A549 treated with DMSO at 1 μM for 4 hours (cell line): ENCODE results near the gene MSL1. TPM values are rescaled to one million over a fixed set of nuclear protein-coding genes. Genes with fewer than 3 reads are reported as not detected.

Source experiments
- total RNA-seq: library from RNA; stranded (reverse); fragments of 200-300 nt; extraction: Qiagen RNA extraction; gene quantifications from 5 replicates; pipeline ENCODE4 v1.2.3, GENCODE V29; 2022; ENCODE audit warnings: low read depth

MSL1 gene
- total RNA-seq = 53.8 to 66.7 TPM (median 63.0 TPM) in 5 replicates

GRCh38 chr17:40121181-40122135, at the start of gene MSL1:
Gene MSL1 (plus strand): TSS chr17:40121971. CDS start chr17:40122613, 642 bp downstream.

DNA sequence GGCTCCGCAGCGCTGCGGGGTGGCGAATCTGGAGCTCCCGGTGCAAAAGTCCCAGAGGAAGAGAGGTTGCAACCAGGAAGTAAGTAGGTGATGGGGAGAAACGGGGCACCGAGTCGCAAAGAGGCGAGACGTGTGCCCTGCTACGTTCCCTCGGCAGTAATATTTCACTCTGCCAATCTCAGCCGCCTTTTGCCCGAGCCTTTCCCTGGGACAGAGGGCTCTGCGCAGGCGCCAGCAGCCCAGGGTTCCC, 21.4 kb upstream of the MSL1 start, which contains the start of gene NR1D1:
Gene NR1D1, minus strand, starts transcription at position 171 of the 250 bp plus-strand sequence. CDS start 495 bp downstream, outside the sequence.

DNA sequence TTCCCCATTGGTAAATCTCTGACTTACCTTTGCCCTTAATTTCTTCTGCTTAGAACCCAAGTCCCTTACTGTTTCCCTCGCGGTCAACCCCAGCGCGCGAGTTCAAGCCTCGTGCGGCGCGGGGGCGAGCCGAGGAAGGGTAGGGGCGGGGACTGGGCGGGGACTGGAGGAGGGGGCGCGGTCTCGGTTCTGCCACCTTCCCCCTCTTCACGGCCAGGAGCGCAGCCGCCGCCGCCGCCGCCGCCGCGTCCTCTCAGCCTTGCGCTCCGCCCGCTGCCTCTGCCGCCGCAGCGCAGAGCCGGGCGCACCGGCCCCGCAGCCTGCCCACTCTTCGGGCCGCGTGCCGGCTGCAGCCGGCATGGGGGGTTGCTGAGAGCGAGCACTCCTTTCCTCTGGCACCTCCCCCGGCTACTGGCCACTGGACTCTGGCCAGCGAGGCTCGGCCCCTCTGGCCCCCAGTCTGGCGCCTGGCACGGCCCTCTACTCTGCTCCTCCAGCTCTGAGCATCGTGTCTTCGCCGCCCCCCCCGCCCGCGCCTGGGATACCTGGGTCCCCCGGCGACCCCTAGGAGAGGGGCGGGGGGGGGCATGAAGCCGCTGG, 55.6 kb downstream of the MSL1 start, which contains the start of gene RAPGEFL1:
Gene RAPGEFL1, plus strand, starts transcription at position 196 of the 600 bp plus-strand sequence. Its CDS starts 392 bp downstream, at position 588.

Other genes with a start within 250 kb of the MSL1 start
- 1.7 to 3.1 TPM (median 2.5 TPM) in 5 replicates for gene GSDMB, start 203.3 kb upstream of the MSL1 start, total RNA-seq
- gene ORMDL3, start 194.4 kb upstream of the MSL1 start, total RNA-seq = 36.2 to 49.3 TPM (median 43.7 TPM) in 5 replicates
- not detected in 5 replicates for gene LRRC3C, start 194.2 kb upstream of the MSL1 start, total RNA-seq
- gene GSDMA, start 159.0 kb upstream of the MSL1 start, total RNA-seq = not detected in 5 replicates
- gene PSMD3, start 141.2 kb upstream of the MSL1 start, total RNA-seq = 164 to 182 TPM (median 175 TPM) in 5 replicates
- gene CSF3, start 106.5 kb upstream of the MSL1 start, total RNA-seq = not detected in 5 replicates
- 45.9 to 55.9 TPM (median 54.7 TPM) in 5 replicates for gene MED24, start 67.6 kb upstream of the MSL1 start, total RNA-seq
- 13.4 to 17.4 TPM (median 15.7 TPM) in 5 replicates for gene THRA, start 59.0 kb upstream of the MSL1 start, total RNA-seq
- gene NR1D1, start 21.4 kb upstream of the MSL1 start, total RNA-seq = 9.1 to 10.6 TPM (median 9.6 TPM) in 5 replicates
- gene CASC3, start 18.6 kb downstream of the MSL1 start, total RNA-seq = 46.9 to 49.3 TPM (median 48.7 TPM) in 5 replicates
- gene RAPGEFL1, start 55.5 kb downstream of the MSL1 start, total RNA-seq = 2.4 to 3.1 TPM (median 2.6 TPM) in 5 replicates
- gene WIPF2, start 97.3 kb downstream of the MSL1 start, total RNA-seq = 17.4 to 24.2 TPM (median 21.6 TPM) in 5 replicates
- gene CDC6, start 165.9 kb downstream of the MSL1 start, total RNA-seq = 60.1 to 64.9 TPM (median 63.2 TPM) in 5 replicates
- gene RARA, start 187.2 kb downstream of the MSL1 start, total RNA-seq = 30.6 to 44.7 TPM (median 36.2 TPM) in 5 replicates
- 0.47 to 1.3 TPM (median 0.86 TPM) in 5 replicates for gene GJD3, start 242.8 kb downstream of the MSL1 start, total RNA-seq